GM19023 (cell line): ENCODE data around the gene LRRFIP2.

Experiments
- ATAC-seq: cut with Tn5 transposase; IDR thresholded peaks from one replicate; pipeline ENCODE4 v1.9.1; 2021; ENCODE audit warnings: mild to moderate bottlenecking, moderate library complexity; ENCODE audit not compliant: unreplicated experiment

LRRFIP2 gene

DNA sequence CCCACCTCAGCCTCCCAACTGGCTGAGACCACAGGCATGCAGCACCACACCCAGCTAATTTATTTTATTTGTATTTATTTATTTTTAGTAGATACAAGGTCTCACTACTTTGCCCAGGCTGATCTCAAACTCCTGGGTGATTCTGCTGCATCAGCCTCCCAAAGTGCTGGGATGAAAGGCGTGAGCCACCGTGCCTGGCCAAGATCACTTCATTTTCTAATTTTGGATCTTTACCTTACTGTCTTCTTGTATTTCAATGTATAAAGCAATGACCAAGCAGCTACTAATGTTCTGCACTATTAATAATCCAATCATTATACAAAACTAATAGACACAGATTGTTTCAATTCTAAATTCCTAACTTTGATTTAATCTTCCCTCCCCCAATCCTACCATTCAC lies 56.2 kb downstream of the LRRFIP2 start:
- no peak for ATAC-seq

DNA sequence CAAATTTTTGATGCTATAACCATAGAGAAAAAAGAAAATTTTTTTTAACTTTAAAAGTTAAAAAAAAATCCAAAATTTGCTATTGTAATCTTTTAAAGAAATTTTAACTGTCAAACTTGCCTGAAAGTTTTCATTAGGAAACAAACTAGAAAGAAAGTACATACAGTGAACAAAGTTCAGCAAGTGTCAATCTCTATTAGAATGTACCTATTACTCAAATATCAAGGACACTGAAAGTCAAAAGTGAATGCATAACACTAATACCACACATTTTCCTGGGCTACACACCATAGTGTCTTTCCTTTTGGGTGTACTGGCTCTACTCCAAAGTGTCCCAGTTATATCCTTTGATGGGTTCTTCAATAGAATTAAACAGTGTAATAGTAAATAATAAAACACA lies 56.8 kb downstream of the LRRFIP2 start:
- no peak for ATAC-seq

DNA sequence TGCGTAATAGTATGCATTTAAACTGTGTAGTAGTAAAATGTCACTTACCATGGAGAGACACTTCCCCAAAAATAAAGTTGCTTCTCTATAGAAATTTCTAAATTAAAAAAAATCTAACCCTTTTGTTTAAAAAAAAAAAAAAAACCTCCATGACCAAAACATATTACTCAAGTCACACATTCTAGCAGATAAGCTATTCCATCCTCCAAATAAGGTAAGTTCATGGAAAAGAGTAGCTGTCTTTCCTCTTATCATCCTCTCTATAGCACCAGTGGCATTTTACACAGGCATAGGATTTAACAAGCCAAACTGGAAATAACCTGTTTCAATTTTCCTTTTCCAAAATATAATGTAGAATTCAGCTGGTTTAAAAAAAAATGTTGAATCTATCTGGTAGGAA lies 57.4 kb downstream of the LRRFIP2 start:
- no peak for ATAC-seq

DNA sequence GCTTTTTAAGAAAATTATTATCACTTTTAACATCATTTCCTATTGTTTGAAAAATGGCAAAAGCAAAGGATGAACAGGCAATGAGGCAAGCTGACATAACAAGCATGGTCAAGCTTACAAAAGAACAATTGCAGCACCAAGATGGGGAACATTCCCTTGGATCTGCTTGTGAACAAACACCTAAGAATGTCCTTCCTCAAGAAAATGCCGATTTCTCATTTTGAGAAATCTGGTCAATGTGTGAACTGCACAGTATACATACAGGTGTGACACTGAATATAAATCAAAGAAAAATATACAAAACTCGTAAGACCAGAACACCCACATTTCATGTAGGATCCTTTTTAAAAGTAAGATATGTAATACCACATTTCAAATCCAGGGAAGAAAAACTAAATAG lies 58.9 kb downstream of the LRRFIP2 start:
- ATAC-seq = no peak

DNA sequence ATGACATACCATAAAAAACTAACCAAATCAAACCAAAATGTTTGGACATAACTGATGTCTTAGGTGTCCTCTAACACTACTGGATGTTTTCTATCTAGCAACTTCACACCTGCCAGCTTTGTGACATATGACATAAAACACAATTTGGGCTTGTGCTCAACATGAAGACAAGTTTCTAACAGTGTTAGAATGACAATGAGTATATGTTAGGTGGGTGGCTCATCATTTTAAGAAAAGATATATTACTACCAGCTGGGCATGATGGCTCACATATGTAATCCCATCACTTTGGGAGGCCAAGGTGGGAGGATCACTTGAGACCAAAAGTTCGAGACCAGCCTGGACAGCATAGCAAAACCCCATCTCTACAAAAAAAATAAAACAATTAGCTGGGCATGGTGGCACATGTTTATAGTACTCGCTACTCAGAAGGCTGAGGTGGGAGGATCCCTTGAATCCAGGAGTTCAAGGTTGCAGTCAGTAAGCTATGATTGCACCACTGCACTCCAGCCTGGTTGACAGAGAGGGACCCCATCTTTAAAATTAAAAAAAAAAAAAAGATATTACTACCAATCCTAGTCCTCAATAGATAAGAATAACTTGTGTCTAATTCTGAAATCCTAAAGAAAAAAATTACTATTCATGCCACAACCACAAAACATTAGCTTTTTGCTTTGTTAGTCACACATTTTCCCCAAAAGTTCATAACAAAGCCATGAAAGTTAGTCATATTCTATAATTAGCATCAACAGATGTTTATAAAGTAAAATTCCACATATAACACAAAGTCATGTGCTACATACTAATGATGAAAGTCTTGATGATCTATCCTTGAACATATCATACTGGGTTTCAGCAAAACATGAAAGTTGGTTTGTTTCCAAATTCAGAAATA lies 59.9 kb downstream of the LRRFIP2 start:
- ATAC-seq = no peak

DNA sequence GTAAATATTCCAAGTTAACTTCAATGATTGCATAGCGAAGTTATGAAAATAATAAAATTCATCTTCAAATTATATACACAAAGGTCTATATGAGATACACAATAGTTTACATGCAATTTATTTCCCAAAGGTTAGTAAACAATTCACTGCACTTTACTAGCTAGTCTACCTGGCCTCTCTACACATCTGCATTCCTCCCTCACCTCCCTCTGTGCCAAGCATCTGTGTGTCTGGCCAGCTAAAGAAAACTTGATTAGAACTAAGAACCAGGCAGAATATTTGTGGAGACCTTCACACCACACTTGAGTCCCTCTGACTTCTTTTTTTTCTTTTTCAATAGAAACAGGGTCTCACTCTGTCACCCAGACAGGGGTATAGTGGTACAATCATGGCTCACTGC lies 61.4 kb downstream of the LRRFIP2 start:
- ATAC-seq = no peak

DNA sequence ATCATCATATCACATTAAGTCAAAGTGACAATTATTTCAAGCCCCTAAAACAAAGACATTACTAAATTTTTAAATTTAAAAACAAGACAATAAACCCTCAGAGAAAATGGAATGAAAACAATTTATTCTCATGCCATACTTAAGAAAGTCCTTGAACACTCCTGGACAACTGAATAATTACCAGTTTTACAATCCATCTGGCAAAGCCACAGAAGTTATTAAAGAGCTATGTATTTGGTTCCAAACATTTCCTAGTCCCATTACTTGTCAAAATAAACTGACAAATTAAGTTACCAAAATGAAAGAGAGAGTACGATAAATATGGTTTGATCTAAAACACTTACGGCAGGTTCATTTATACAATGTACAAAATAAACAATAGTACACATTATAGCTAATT lies 63.2 kb downstream of the LRRFIP2 start:
- no peak for ATAC-seq

DNA sequence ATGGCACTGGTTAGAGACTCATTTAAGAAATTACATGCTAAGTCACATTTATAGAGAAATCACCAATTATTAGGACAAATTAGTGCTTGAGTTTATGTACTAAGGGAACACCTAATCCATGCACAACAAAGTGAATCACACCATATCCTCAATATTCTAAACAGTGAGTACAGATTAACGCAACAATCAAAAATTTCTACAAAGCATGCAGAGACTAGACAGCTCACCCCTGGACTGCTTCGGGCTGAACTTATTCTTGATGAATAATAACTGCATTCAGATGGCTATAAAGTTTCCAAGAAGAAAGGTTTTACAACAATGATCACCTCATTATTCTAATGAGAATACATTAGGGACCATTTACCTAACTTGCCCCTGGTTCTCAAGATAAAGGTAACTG lies 66.5 kb downstream of the LRRFIP2 start:
- ATAC-seq = no peak

DNA sequence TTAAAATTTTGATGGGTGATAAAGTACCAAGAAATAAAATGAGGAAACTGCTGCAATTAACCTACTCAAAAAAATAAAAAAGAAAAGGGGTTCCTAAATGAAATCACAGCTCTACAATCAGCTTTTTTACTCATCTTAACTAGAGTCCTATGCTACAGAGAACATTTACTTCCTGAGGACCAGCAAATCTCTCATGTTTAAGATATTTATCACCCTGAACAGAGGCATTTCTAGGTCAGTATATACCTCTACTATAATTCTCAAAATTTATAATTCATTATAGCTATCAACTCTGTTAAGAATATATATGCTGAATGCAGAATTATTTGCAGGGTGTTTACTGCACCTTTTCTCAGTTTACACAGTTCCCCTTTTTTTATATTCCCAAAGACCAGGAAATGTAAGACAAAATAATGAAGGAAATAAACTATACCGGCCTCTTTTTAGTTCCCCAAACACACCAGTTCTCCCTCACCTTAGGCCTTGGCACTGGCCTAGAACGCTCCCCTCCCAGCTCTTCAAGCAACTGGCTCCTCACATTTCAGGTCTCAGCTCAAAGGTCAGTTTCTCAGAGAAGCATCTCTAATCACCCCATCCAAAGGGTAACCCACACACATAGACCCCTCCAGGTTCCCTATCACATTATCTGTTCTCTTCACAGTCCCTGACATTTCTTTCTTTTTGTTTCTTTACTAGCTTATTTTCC lies 71.1 kb downstream of the LRRFIP2 start:
- ATAC-seq = no peak

DNA sequence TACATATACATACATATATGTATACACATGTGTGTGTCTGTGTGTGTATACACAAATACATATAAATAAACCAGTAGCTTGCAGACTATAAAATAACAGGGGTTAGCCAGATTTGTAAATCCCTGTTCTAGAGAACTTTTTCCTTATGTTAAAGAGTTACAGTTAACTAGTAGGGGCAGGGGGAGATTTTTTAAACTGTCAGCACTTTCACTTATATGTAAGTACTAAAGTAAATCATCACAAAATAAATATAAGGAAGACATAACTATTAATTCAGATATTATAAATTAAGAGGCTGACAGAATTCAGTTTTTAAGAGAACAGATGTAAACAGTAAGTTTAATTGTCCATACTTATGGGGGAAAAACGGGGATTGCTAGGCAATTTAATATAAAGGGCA lies 74.0 kb downstream of the LRRFIP2 start:
- ATAC-seq = no peak

DNA sequence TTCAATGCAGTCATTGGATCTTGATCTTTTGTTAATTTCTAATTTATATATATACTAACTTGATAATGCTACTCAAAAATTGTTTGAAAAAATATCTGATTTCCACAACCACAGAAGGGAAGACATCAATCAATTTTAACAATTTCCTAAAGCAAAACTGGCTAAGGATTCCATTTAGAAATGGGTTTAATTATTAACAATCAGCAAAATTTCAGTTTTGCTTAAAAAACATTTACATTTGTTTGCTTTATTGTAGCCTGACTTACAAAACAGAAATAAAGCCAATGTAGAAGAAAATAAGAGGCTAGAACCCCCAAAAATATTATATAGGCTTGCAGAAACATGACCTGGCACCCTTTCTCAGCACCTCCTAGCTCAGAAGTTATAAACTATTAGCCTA lies 74.9 kb downstream of the LRRFIP2 start:
- ATAC-seq = no peak

DNA sequence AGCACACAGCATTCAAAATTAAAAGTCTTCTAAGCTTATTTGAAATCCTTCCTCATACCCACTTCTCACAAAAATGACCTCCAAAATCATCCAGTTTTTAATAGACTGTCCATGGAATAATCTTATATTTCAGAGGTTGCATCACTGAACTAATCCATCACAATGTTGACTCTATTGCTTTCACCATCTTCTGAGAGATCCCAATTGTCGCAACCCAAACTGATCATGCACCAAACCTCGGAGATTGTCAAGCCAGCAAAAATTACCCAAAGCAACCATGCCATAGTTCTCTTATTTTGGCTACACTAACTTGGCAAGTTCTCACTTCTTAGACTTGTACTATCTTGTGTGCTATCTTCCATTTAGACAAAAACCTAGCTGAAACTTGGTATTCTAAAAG lies 75.5 kb downstream of the LRRFIP2 start:
- ATAC-seq = no peak

DNA sequence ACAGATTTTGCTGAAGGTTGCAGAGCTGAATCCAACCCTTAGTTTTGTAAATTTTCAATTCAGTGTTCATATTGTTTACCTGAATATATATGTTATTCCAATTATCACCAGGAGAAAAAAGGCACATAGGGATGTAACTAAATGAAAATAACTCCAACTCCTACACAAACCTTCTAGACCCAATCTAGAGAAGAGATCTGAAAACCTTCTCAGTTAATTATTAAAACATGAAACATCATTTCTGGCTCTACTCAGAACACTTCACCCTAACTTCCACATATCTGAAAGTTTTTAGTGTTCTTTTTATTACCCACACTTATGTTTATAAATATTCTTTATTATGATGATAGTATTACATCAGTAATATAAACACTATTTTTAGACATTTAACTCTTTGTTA lies 76.6 kb downstream of the LRRFIP2 start:
- no peak for ATAC-seq

DNA sequence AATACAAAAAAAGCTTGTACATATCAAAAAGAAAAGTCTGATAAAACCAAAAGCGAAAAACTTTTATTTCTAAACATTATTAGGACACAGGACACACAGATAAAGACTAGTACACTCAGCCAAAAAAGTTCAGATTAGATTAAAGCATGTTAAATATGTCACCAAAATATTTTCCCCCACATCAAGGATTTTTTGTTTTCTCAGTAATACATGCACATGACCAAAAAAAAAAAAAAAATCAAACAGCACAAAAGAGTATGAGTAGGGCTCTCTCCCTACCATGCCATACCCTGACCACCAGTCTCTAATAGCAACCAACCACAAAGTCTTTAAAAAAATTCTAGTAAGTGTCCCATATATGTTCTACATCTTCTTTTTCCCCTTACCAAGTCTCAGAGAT lies 77.4 kb downstream of the LRRFIP2 start:
- ATAC-seq = no peak

DNA sequence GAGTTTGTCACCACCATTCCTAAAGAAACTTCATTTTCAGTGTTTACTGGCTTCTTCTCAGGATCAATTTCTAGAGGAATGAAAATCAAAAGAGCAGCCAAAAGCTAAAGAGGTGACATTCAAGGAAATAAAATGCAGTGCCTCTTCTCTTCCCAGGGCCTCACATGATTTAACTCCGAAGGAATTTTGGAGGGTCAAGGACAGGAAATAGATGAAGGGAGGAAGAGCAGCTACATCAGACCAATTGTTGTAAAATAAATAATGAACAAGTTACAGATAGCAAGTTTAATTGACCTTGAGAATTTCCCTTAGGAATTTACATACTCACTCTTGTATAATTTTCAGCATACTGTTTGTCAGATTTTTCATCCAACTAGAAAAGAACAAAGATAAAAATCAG lies 78.1 kb downstream of the LRRFIP2 start:
- no peak for ATAC-seq

DNA sequence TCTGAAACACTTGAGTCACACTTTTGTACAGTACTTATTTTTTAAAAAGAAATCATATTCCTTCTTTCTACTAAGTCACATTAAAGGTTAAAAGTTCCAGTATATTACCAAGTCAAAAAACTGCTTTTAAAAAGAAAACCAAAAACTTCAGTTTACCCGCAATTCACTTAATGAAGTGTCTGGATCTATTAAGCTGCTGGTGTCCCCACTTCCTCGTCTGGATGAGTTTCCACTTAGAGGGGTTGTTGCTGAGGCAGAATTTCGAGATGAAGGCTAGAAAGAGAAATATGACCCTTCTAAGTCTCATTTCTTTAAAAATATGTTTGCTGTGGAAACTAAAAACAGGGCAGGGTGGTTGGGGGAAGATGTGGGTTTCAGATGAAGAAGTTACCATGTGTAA lies 79.7 kb downstream of the LRRFIP2 start:
- no peak for ATAC-seq

DNA sequence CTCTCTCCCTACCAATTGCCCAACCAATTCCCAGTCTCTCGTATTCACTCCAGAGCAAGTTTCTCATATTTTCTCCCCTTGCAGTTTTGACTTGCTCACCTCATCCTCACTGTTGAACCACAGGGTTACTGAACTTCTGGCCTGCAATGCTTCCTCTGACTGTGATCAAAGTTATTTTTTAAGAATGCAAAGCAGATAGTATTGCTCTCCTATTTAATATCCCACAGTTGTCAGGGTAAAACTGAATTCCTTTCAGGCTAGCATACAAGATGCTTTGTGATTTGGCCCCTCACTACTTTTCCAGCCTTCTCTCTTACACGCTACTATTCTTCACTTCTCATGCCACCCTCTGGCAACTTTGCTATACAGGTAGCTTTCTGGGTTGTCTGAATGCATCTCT lies 80.9 kb downstream of the LRRFIP2 start:
- ATAC-seq = no peak

DNA sequence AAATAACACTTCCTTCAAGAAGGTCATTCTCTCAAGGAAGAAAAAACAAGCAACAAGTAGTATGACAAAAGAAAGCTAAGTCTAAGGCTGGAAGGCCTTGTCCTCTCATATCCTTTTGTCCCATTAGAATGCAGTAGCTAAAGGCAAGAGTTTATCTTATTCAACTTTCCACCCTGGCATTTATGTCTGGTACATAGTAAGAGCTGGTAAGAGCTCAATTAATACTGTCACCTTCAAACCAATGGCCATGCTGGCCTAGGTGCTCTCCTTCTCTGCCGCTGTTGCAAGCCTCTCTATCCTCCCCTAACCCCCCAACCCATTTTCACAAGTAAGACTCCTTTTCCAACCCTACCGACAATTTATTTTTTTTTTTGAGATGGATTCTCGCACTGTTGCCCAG lies 81.9 kb downstream of the LRRFIP2 start:
- no peak for ATAC-seq

DNA sequence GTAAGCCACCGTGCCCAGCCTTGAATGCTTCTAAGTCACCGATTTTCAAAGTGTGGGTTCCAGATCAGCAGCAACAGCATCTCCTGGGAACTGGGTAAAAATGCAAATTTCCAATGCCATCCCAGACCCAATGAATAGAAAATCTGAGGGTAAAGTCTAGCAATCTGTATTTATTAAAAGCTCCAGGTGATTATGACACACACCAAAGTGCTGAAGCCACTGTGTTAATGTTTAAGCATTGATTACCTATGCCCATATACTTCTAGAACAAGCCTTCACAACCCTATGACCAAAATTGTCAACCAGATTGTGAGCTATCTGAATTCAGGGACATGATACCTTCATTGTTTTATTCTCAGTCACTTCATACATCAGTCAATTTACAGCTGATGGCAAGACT lies 86.5 kb downstream of the LRRFIP2 start:
- no peak for ATAC-seq

DNA sequence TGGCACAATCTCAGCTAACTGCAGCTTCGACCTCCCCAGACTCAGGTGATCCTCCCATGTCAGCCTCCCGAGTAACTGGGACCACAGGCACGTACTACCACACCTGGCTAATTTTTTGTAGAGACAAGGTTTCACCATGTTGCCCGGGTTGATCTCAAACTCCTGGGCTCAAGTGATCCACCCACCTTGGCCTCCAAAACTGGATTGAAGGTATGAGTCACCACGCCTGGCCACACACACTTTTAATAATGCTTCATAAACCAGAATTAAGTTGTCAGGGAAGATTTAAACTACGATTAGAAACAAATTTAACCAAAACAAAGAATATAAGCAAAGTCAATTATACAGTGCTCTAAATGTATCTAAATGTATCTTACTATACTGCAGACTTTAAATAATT lies 87.5 kb downstream of the LRRFIP2 start:
- ATAC-seq = no peak

DNA sequence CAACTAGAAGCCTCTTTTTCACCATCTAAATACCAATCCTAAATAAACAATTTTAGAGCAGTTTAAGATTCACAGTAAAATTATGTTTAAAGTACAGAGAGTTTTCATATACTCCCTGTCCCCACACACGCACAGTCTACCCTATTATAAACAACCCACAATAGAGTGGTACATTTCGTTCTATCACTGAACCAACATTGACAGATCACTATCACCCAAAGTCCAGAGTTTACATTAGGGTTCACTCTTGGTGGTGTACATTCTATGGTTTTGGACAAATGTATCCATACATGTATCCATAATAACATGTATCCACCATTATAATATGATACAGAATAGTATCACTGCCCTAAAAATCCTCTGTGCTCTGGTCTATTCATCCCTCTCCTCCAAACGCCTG lies 92.1 kb downstream of the LRRFIP2 start:
- no peak for ATAC-seq

DNA sequence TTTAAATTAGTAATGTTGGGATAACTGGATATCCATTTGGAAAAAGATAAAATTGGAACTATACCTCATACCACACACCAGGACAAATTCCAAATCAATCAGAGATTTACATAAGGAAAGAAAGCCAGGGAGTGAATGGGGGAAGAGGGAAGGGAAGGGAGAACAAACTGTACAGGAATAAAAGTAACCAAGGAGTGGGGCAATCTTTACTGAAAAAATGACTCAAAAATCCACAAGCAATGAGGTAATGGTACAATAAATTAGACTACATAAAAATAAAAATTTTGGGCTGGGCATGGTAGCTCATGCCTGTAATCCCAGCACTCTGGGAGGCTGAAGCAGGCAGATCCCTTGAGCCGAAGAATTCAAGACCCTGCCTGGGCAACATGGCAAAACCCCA lies 98.4 kb downstream of the LRRFIP2 start:
- no peak for ATAC-seq

DNA sequence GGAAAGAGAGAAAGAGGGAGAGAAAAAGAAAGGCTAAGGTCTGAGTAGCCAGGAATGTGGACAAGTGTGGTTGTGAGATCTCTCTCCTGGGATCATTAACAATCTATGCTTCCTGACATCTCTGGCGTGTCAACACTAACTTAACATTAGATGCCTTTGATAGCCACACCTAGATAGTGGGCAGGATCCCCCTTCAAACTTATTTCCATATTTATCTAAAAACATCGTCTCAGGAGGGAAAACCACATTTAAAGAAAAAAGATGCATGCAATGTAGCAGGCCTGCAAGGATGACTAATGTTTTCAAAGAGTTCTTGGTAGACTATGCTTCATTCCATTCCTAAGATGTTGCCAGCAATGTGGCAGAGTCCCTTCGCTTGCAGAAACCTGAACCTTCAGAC lies 100.2 kb downstream of the LRRFIP2 start:
- ATAC-seq = no peak
